Immature natural killer cell (primary cell): ENCODE measurements around the gene CERS3. TPM values are rescaled to one million over a fixed set of nuclear protein-coding genes. Genes with fewer than 3 reads are reported as not detected.

ENCODE experiments used
- DNase-seq, 3 donors: peaks; one replicate each; pipeline ENCODE4 v3.0.0; 2022; ENCODE audit warnings: mixed read lengths in 1 of 3
- H3K27ac Mint-ChIP-seq, 6 donors: one replicate each; pipeline ENCODE4 v1.8.0; 2020; ENCODE audit warnings: mixed read lengths in 6 of 6, mild to moderate bottlenecking in 5 of 6, inconsistent platforms in 4 of 6, moderate library complexity in 3 of 6
- H3K27me3 Mint-ChIP-seq, 3 donors: one replicate each; pipeline ENCODE4 v1.8.0; 2020 to 2021; ENCODE audit warnings: low read depth in 3 of 3, mild to moderate bottlenecking in 3 of 3, mixed read lengths in 3 of 3, moderate library complexity in 3 of 3, inconsistent platforms in 1 of 3
- H3K36me3 Mint-ChIP-seq, 3 donors: one replicate each; pipeline ENCODE4 v1.8.0; 2020; ENCODE audit warnings: mixed read lengths in 3 of 3, inconsistent platforms in 2 of 3, mild to moderate bottlenecking in 2 of 3
- H3K4me1 Mint-ChIP-seq, 2 donors: one replicate each; pipeline ENCODE4 v1.8.0; 2020; ENCODE audit warnings: inconsistent platforms in 2 of 2, mild to moderate bottlenecking in 2 of 2, mixed read lengths in 2 of 2, moderate library complexity in 1 of 2
- H3K4me3 Mint-ChIP-seq, 5 donors: one replicate each; pipeline ENCODE4 v1.8.0; 2020; ENCODE audit warnings: mild to moderate bottlenecking in 5 of 5, mixed read lengths in 5 of 5, inconsistent platforms in 3 of 5, moderate library complexity in 3 of 5
- H3K9me3 Mint-ChIP-seq, 6 donors: one replicate each; pipeline ENCODE4 v1.8.0; 2020; ENCODE audit warnings: mild to moderate bottlenecking in 6 of 6, mixed read lengths in 6 of 6, inconsistent platforms in 4 of 6, moderate library complexity in 3 of 6
- polyA plus RNA-seq, 3 donors: library from polyadenylated mRNA; unstranded; fragments of 300-500 nt; fragmentation: Illumina TruSeq; gene quantifications; one replicate each; pipeline ENCODE4 v1.2.3, GENCODE V29; 2021

Gene CERS3
- polyA plus RNA-seq, 3 donors from 2014 or later, result 0.09 TPM; not detected in 2

DNA sequence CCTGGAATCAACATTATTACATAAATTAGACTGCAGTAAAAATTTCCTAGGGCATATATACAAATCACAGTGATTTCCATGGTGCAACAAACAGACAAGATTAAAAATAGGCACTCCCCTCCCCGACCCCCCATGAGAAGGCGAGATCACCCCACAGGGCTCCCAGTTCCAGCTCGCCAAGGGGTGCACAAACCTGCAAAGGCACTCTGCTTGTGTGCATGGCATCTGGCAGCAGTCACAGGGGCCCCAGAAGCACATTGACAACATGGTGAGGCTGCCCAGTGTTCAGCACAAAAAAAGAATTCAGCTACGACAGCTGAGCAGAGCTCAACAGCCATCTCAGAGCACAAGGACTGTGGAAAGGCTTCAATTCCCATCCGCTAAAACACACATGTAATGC is 19.2 kb upstream of the CERS3 start:
- Mint-ChIP-seq H3K4me1 (no peaks in the 10 kb centered on the region), H3K4me3 (no peak overlapping the region)

DNA sequence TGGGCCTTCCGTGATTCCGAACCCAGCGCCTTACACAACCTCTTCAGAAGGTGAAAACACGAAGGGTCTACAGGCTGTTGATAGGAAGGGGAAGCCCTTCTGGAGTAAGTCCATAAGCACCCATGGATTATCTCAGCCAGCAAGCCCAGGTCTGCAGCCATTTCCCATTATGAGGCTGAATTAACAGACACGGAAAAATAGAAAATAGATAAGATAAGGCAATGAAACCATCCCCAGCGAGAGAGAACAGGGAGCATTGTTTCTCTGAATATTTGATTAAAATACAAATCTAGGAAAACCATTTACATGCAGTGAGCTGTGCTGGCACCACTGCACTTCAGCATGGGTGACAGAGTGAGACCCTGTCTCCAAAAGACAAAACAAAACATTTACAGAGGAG is 16.2 kb upstream of the CERS3 start:
- no peak overlapping the region for H3K27ac Mint-ChIP-seq

More for the DNA sequence above, 19.2 kb upstream of the CERS3 start:
- H3K27ac Mint-ChIP-seq, result no peak overlapping the region
- H3K27me3 Mint-ChIP-seq, result peaks cover 0 to 6% (median 5%) of the 10 kb centered on the region in 3 donors
- DNase-seq, result no peak
- peaks cover 4 to 16% (median 7%) of the 10 kb centered on the region in 3 donors for H3K36me3 Mint-ChIP-seq
- peaks cover 0 to 3% (median 0%) of the 10 kb centered on the region in 6 donors for H3K9me3 Mint-ChIP-seq

DNA sequence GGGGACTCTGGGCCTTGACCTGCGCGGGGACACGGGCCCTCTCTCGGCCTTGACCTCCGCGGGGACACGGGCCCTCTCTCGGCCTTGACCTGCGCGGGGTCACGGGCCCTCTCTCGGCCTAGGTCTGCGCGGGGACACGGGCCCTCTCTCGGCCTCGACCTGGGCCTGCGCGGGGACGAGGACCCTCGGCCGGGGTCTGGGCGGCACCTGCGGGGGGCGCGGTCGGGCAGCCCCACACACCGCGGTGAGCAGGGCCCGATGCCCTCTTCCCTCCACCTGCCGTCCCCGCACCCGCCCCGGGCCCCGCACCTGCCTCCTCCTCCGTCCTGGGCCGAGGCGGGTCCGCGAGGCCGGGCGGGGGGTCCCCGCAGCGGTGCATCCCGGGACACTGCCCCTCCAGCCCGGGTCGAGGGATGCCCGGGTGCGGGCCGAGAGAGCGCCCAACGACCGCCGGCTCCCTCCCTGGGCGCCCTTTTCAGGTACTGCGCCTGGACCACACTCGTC is 15.6 kb upstream of the CERS3 start:
- no peak for DNase-seq
- H3K36me3 Mint-ChIP-seq, result peaks cover 0 to under 1% (median under 1%) of the 10 kb centered on the region in 3 donors
- H3K4me3 Mint-ChIP-seq, result no peak overlapping the region
- peaks cover 0 to 10% (median 5%) of the 10 kb centered on the region in 3 donors for H3K27me3 Mint-ChIP-seq
- H3K9me3 Mint-ChIP-seq, result peaks cover 0 to 3% (median 0%) of the 10 kb centered on the region in 6 donors
- no peaks in the 10 kb centered on the region for H3K4me1 Mint-ChIP-seq
- H3K27ac Mint-ChIP-seq, result no peak overlapping the region

More for the DNA sequence above, 16.2 kb upstream of the CERS3 start:
- Mint-ChIP-seq H3K4me1 (no peaks in the 10 kb centered on the region), H3K4me3 (no peak overlapping the region), H3K9me3 (peaks cover 0 to under 1% (median 0%) of the 10 kb centered on the region in 6 donors), H3K27me3 (peaks cover 0 to 8% (median 5%) of the 10 kb centered on the region in 3 donors), H3K36me3 (peaks cover 0 to 3% (median 0%) of the 10 kb centered on the region in 3 donors)
- no peak for DNase-seq

DNA sequence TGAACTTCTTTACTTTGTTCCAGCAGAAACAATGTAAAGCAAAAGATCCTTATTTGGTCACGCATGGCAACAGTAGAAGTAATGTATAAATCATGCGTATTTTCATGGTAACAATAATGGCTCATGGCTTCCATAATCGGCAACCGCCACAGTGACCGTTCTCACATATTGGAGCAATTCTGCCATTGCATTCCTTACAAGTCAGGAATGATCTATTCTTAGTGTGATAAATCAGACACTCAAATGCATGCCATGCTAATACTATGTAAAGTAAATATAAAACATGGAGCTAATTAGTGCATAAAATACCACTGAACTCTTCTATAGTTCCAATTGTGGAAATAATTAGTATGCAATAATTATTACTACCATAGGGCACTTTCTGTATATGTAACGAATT is 13.5 kb upstream of the CERS3 start:
- DNase-seq, result no peak

DNA sequence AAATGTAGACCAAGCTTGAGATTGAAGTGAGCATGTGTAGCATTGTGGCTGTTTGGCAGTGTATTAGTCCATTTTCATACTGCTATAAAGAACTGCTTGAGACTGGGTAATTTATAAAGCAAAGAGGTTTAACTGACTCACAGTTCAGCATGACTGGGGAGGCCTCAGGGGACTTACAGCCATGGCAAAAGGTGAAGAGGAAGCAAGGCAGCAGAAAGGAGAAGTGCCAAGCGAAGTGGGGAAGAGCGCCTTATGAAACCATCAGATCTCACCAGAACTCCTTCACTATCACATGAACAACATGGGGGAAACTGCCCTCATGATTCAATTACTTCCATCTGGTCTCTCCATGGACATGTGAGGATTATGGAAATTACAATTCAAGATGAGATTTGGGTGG is 8.6 kb upstream of the CERS3 start:
- H3K4me3 Mint-ChIP-seq, result no peak overlapping the region
- H3K27ac Mint-ChIP-seq, result no peak overlapping the region
- DNase-seq, result no peak

More for the DNA sequence above, 13.5 kb upstream of the CERS3 start:
- Mint-ChIP-seq H3K27ac (no peak overlapping the region), H3K9me3 (peaks cover 0 to 7% (median 4%) of the 10 kb centered on the region in 6 donors), H3K4me3 (no peak overlapping the region), H3K27me3 (peaks cover 0 to 12% (median 5%) of the 10 kb centered on the region in 3 donors), H3K36me3 (peaks cover 0 to 5% (median 3%) of the 10 kb centered on the region in 3 donors), H3K4me1 (no peaks in the 10 kb centered on the region)

DNA sequence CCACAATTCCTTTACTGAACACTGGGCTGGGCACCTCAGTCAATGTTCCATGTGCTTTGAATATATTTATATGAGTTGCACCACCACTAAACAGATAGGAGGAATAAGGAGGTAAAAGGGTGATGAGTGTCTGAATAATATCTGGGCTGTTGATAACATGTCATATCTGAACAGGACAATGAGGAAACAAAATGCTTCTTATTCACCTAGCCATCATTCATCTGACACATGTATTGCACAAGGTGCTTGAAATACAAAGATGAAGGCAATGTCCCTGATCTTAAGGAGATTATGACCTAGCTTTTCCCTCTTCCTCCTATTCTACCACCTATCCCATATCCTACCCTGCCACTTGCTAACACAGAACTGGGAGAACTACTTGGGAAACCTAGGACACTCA is 8.0 kb upstream of the CERS3 start:
- Mint-ChIP-seq H3K4me1 (no peaks in the 10 kb centered on the region), H3K9me3 (peaks cover 0 to 7% (median 4%) of the 10 kb centered on the region in 6 donors), H3K27me3 (peaks cover 0 to 6% (median 1%) of the 10 kb centered on the region in 3 donors), H3K36me3 (peaks cover 0 to 5% (median 3%) of the 10 kb centered on the region in 3 donors), H3K4me3 (no peak overlapping the region), H3K27ac (no peak overlapping the region)
- no peak for DNase-seq

More for the DNA sequence above, 8.6 kb upstream of the CERS3 start:
- Mint-ChIP-seq H3K9me3 (peaks cover 0 to 7% (median 4%) of the 10 kb centered on the region in 6 donors), H3K36me3 (peaks cover 0 to 5% (median 3%) of the 10 kb centered on the region in 3 donors), H3K27me3 (peaks cover 0 to 6% (median 0%) of the 10 kb centered on the region in 3 donors), H3K4me1 (no peaks in the 10 kb centered on the region)

DNA sequence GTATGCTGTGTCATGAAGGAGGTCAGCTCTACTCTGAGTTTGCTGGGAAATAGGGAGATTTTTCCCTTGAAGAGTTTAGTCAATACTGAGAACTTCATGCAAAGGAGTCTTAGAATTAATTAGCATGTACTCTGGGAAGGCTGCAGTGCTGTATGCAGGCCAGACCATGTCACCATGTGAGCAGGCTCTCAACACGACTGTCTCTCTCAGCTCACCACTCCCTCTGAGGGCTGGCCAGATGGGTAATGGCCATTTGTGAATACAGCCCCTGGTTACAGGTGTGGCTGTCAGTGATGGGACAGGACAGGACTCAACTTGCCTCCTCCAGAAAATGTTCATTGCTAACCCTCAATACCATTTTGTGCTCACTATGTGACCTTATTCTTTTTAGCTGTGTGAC is 5.1 kb upstream of the CERS3 start:
- H3K27me3 Mint-ChIP-seq, result peaks cover 2 to 3% (median 2%) of the 10 kb centered on the region in 3 donors
- no peak overlapping the region for H3K27ac Mint-ChIP-seq
- H3K4me3 Mint-ChIP-seq, result no peak overlapping the region
- no peaks in the 10 kb centered on the region for H3K36me3 Mint-ChIP-seq
- H3K4me1 Mint-ChIP-seq, result no peaks in the 10 kb centered on the region
- no peak for DNase-seq
- H3K9me3 Mint-ChIP-seq, result peaks cover 0 to 3% (median 0%) of the 10 kb centered on the region in 6 donors

DNA sequence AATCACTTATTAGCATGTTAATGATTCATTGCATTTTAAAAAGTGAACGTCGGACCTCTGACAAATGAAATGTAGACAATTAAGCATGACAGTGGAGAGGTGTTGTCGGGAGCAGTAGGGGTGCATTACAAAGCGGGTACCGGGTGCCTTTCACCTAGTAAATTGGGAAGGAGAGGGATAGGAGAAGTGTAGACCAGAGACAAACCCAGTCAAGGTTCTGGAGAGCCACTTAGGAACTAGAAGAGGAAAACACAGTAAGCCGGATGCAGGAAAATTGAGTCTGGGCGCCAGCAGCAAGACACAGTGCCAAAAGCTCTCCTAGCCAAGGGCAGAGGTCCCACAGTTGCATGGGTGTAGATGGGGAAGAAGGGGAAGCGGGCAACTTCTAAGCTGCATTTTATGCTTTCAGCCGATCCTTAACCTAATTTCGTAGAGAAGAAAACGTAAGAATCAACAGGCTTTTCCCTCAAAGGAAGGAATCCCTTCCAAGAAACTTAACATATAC is 3.1 kb upstream of the CERS3 start:
- peaks cover 2 to 11% (median 4%) of the 10 kb centered on the region in 3 donors for H3K27me3 Mint-ChIP-seq
- no peaks in the 10 kb centered on the region for H3K9me3 Mint-ChIP-seq
- no peaks in the 10 kb centered on the region for H3K36me3 Mint-ChIP-seq
- H3K4me1 Mint-ChIP-seq, result no peaks in the 10 kb centered on the region
- H3K4me3 Mint-ChIP-seq, result no peak overlapping the region
- no peak for DNase-seq
- H3K27ac Mint-ChIP-seq, result no peak overlapping the region

DNA sequence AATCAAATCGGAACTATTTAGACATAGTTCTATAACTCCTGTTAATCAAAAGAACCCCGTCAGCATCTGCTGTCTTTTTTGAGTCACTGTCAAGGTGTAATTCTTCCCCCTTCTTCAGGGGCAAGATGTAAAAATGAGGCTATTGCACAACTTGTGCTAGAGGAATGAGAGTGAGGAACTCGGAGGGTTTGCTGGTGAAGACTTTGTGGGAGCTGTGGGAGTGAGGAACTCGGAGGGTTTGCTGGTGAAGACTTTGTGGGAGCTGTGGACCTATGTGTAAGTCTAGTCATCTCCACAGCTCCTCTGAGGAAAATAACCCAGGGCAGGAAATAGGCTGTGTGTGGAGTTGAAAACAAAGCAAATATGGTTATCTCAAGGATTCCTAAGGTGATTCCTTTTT is 2.5 kb upstream of the CERS3 start:
- Mint-ChIP-seq H3K27me3 (peaks cover 2 to 11% (median 4%) of the 10 kb centered on the region in 3 donors), H3K4me1 (no peaks in the 10 kb centered on the region), H3K4me3 (no peak overlapping the region), H3K9me3 (no peaks in the 10 kb centered on the region), H3K27ac (no peak overlapping the region), H3K36me3 (no peaks in the 10 kb centered on the region)
- DNase-seq, result no peak

DNA sequence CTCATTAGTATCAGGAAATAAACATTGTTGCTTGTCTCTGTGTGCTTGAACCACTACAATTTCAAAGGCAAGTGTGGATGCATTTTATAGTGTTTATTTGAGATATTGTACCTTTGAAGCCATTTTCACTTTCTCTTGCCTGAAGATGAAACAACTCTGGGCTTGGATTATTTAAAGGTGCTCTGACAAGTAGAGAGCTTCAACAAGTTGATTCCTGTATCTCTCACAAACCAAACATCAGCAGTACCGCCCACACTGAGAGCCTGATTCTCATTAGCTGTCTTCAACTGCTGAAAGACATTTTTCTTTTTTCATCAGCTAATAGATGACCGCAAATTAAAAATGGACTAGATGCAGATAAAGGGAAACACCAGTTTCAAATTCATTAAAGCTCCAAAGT is 806 bp upstream of the CERS3 start:
- Mint-ChIP-seq H3K36me3 (no peaks in the 10 kb centered on the region), H3K4me3 (no peak overlapping the region), H3K27me3 (peaks cover 2 to 11% (median 4%) of the 10 kb centered on the region in 3 donors), H3K27ac (no peak overlapping the region), H3K9me3 (no peaks in the 10 kb centered on the region), H3K4me1 (no peaks in the 10 kb centered on the region)
- no peak for DNase-seq

DNA sequence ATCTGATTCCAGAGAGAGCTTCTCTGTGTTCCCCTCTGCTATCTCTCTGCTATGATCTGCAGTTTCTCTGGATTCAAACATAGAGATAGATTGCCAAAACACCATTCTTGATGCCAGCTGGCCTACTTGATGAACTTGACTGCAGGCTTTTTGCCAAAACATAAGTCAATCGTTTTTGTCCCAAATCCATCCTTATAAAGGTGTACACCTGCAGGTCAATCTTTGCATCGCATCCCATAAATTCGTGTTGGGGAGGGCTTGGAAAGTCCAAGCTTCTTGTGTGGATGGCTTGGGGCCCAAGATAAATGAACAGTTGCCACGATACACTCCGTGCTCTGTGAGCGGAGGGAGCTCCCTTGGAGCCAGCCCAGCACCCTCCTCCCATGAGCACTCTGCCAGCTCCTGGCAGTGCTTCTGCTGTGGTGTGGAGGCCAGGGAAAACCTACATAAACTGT is 2.7 kb downstream of the CERS3 start:
- H3K4me3 Mint-ChIP-seq, result no peak overlapping the region

DNA sequence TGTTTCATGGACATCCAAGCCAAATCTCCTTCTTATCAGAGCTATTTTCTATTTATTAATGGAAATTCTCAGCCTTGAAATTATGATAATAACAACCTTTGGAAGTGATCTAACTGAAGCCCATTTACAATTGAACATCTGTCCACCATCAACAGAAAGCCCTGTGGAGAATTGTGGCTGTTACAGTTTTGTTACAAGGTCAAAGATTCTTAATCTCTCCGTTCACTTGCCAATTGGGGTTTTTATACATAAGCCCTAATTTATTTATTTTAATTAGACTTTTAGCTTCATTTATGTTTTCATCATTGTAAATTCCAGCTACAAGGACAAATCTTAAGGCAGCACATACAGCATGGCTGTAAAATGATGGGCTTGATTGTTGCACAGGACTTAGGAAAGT is 3.3 kb downstream of the CERS3 start:
- Mint-ChIP-seq H3K4me3 (no peak overlapping the region), H3K27ac (no peak overlapping the region), H3K9me3 (no peaks in the 10 kb centered on the region), H3K36me3 (no peaks in the 10 kb centered on the region), H3K27me3 (peaks cover 0 to 11% (median 3%) of the 10 kb centered on the region in 3 donors), H3K4me1 (peaks cover 10% of the 10 kb centered on the region in 2 donors)
- DNase-seq, result no peak

More for the DNA sequence above, 2.7 kb downstream of the CERS3 start:
- Mint-ChIP-seq H3K27ac (no peak overlapping the region), H3K4me1 (peaks cover 4% of the 10 kb centered on the region in 2 donors), H3K27me3 (peaks cover 0 to 11% (median 4%) of the 10 kb centered on the region in 3 donors), H3K9me3 (no peaks in the 10 kb centered on the region), H3K36me3 (no peaks in the 10 kb centered on the region)
- no peak for DNase-seq

DNA sequence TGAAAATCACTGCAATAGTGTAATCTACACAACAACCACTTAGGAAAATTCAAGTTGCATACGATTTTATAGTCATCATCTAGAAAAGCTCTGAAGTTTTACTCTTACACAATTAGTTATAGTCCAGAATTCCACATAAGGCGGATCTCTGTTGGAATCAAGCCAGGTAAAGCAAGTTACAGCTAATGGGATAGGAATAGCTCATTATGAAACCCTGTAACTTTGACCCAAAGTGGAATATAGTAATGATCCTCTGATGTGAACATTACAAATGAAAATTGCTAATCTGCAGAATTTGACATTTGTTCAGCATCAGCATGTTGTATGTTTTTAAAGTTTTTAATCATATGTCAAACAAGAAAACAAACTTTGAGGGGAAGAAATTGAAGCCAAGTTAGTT is 4.4 kb downstream of the CERS3 start:
- H3K27ac Mint-ChIP-seq, result no peak overlapping the region
- no peaks in the 10 kb centered on the region for H3K9me3 Mint-ChIP-seq
- DNase-seq, result no peak
- H3K36me3 Mint-ChIP-seq, result no peaks in the 10 kb centered on the region
- peaks cover 17 to 18% of the 10 kb centered on the region in 2 donors for H3K4me1 Mint-ChIP-seq
- peaks cover 0 to 11% (median 2%) of the 10 kb centered on the region in 3 donors for H3K27me3 Mint-ChIP-seq
- H3K4me3 Mint-ChIP-seq, result no peak overlapping the region

DNA sequence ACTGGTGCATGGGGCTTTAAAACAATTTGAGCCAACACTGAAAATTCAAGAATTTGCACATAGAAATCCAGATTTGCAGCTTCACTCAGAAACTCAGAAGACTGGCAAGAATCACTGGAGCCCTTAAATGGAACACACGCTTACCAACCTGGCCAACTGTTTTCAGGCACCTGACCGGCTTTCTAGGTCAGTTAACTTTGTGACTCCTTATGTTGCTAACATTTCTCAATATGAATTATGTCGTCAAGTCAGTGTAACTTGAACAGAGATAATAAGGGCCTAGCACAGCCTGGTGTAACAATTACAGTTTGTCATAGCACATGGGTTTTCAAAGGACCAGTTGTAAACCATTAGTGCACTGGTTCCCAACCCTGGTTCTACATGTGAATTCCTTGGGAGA is 6.8 kb downstream of the CERS3 start:
- Mint-ChIP-seq H3K4me3 (no peak overlapping the region), H3K27ac (no peak overlapping the region), H3K36me3 (no peaks in the 10 kb centered on the region), H3K27me3 (peaks cover 0 to 2% (median 0%) of the 10 kb centered on the region in 3 donors), H3K9me3 (no peaks in the 10 kb centered on the region), H3K4me1 (peaks cover 17 to 18% of the 10 kb centered on the region in 2 donors)
- no peak for DNase-seq
